ENCODE results near the gene AGFG2. TPM values are rescaled to one million over a fixed set of nuclear protein-coding genes. Genes with fewer than 3 reads are reported as not detected.
A peak's percentile ranks its signal among the peaks of the same experiment; 100 is the strongest.

Gene AGFG2
- total and polyA plus RNA-seq, 2 of the 13 experiments (the other 11 are each of a cell fraction or from before 2014, with no cell fraction given): 125 to 132 TPM

GRCh38 chr7:100585511-100586265 is 46.7 kb downstream of the AGFG2 start, which contains the start of gene LRCH4 (continued):
- TF ChIP-seq, protein P1, sequence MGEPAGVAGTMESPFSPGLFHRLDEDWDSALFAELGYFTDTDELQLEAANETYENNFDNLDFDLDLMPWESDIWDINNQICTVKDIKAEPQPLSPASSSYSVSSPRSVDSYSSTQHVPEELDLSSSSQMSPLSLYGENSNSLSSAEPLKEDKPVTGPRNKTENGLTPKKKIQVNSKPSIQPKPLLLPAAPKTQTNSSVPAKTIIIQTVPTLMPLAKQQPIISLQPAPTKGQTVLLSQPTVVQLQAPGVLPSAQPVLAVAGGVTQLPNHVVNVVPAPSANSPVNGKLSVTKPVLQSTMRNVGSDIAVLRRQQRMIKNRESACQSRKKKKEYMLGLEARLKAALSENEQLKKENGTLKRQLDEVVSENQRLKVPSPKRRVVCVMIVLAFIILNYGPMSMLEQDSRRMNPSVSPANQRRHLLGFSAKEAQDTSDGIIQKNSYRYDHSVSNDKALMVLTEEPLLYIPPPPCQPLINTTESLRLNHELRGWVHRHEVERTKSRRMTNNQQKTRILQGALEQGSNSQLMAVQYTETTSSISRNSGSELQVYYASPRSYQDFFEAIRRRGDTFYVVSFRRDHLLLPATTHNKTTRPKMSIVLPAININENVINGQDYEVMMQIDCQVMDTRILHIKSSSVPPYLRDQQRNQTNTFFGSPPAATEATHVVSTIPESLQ (CRISPR knock-in tag; conservative IDR thresholded peaks at IDR 0.05): no peak
- TF ChIP-seq HOXA3 (CRISPR knock-in tag; IDR thresholded peaks at IDR 0.05): peak; percentile 62; the same call in 1 of the 2 replicates
- no peak for TF ChIP-seq JUND (CRISPR knock-in tag; IDR thresholded peaks at IDR 0.05)
- no peak for TF ChIP-seq AHDC1 (CRISPR knock-in tag; IDR thresholded peaks at IDR 0.05; ENCODE audit: borderline replicate concordance)
- TF ChIP-seq MBNL3 (CRISPR knock-in tag; conservative IDR thresholded peaks at IDR 0.05): no peak
- no peak for TF ChIP-seq ZNF34 (CRISPR knock-in tag; IDR thresholded peaks at IDR 0.05; ENCODE audit: borderline replicate concordance)
- TF ChIP-seq NR2F1 (CRISPR knock-in tag; IDR thresholded peaks at IDR 0.05): no peak
- 0 out of 2 replicates have a peak, but pooled peaks have one; percentile 67 for TF ChIP-seq ZNF598 (CRISPR knock-in tag; IDR thresholded peaks at IDR 0.05; ENCODE audit: borderline replicate concordance)
- peak; percentile 96 for TF ChIP-seq AGO1 (IDR thresholded peaks at IDR 0.05; ENCODE audit: low read depth, low read length, poor library complexity, severe bottlenecking)
- 0 out of 2 replicates have a peak, but pooled peaks have one; percentile 2 for TF ChIP-seq HNF4A (CRISPR knock-in tag; IDR thresholded peaks at IDR 0.05)
- TF ChIP-seq RBM39 (IDR thresholded peaks at IDR 0.05; ENCODE audit: low read depth, low read length, poor library complexity, severe bottlenecking): peak; percentile 77
- no peak for TF ChIP-seq SMAD9 (CRISPR knock-in tag; IDR thresholded peaks at IDR 0.05)
- TF ChIP-seq, protein P2, sequence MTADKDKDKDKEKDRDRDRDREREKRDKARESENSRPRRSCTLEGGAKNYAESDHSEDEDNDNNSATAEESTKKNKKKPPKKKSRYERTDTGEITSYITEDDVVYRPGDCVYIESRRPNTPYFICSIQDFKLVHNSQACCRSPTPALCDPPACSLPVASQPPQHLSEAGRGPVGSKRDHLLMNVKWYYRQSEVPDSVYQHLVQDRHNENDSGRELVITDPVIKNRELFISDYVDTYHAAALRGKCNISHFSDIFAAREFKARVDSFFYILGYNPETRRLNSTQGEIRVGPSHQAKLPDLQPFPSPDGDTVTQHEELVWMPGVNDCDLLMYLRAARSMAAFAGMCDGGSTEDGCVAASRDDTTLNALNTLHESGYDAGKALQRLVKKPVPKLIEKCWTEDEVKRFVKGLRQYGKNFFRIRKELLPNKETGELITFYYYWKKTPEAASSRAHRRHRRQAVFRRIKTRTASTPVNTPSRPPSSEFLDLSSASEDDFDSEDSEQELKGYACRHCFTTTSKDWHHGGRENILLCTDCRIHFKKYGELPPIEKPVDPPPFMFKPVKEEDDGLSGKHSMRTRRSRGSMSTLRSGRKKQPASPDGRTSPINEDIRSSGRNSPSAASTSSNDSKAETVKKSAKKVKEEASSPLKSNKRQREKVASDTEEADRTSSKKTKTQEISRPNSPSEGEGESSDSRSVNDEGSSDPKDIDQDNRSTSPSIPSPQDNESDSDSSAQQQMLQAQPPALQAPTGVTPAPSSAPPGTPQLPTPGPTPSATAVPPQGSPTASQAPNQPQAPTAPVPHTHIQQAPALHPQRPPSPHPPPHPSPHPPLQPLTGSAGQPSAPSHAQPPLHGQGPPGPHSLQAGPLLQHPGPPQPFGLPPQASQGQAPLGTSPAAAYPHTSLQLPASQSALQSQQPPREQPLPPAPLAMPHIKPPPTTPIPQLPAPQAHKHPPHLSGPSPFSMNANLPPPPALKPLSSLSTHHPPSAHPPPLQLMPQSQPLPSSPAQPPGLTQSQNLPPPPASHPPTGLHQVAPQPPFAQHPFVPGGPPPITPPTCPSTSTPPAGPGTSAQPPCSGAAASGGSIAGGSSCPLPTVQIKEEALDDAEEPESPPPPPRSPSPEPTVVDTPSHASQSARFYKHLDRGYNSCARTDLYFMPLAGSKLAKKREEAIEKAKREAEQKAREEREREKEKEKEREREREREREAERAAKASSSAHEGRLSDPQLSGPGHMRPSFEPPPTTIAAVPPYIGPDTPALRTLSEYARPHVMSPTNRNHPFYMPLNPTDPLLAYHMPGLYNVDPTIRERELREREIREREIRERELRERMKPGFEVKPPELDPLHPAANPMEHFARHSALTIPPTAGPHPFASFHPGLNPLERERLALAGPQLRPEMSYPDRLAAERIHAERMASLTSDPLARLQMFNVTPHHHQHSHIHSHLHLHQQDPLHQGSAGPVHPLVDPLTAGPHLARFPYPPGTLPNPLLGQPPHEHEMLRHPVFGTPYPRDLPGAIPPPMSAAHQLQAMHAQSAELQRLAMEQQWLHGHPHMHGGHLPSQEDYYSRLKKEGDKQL (CRISPR knock-in tag; IDR thresholded peaks at IDR 0.05; ENCODE audit: low read depth): no peak
- peak; percentile 74; the same call in 1 of the 2 replicates for TF ChIP-seq RXRA (CRISPR knock-in tag; IDR thresholded peaks at IDR 0.05)
- TF ChIP-seq ZMYM2 (CRISPR knock-in tag; IDR thresholded peaks at IDR 0.05): no peak
- TF ChIP-seq ZNF264 (CRISPR knock-in tag; IDR thresholded peaks at IDR 0.05): no peak
